HepG2 (cell line): Measurements from ENCODE around the gene TENT5A. TPM values are rescaled to one million over a fixed set of nuclear protein-coding genes. Genes with fewer than 3 reads are reported as not detected.
"Not testable (repeated sequence)": the region's sequence is repeated elsewhere in the genome, so short reads cannot be mapped to it uniquely, and the experiment has no call there.

Experiments used
- ATAC-seq: fragments of 200-7000 bp; cut with Tn5 transposase; 3 replicates; pipeline ENCODE4 v1.9.1; 2020; ENCODE audit warnings: mild to moderate bottlenecking, moderate library complexity
- BruUV-seq: library from RNA; stranded (reverse); fragments of 400-500 nt; replicated peaks from 2 replicates; lab custom pipeline; 2021; lab: Mats Ljungman, UMichigan
- CTCF ChIA-PET: fragments of 300-600 bp; formaldehyde crosslinking; extraction: SDS; loops from one replicate; lab custom pipeline; 2021; ENCODE audit warnings: low total read pairs, inconsistent platforms, low intra/inter-chr PET ratio; lab: Yijun Ruan, JAX
- POLR2A ChIA-PET: fragments of 350-600 bp; sonication (Branson Sonifier 250); formaldehyde crosslinking; loops from one replicate; lab custom pipeline; 2020; ENCODE audit warnings: antibody characterized with exemption, inconsistent platforms; lab: Yijun Ruan, JAX
- DNase-seq: peaks from one replicate; pipeline ENCODE4 v3.0.0-alpha.2; 2015; ENCODE audit warnings: low spot score
- FAIRE-seq: peaks from 3 replicates; lab custom pipeline; 2011; peaks lifted over from hg19 to GRCh38; lab: Jason Lieb, UNC
- H2AFZ ChIP-seq: one replicate; pipeline ENCODE4 v1.6.1; 2011; ENCODE audit warnings: low read length, inconsistent platforms
- H3K27ac ChIP-seq: fragments of 300-600 bp; 3 replicates; pipeline ENCODE4 v1.8.0; 2011; ENCODE audit warnings: mixed run types, mild to moderate bottlenecking, mixed read lengths, low read length, inconsistent platforms; ENCODE audit not compliant: insufficient read depth; ENCODE audit errors: extremely low read length
- H3K27me3 ChIP-seq, 2 experiments: fragments of 200-600 bp in 1 of 2; 2 replicates in 1 of 2; 3 replicates in 1 of 2; pipeline versions ENCODE4 v1.6.0 to v1.8.0; 2011; ENCODE audit warnings: low read length in 2 of 2, mild to moderate bottlenecking in 2 of 2, moderate library complexity in 2 of 2, inconsistent platforms in 1 of 2; ENCODE audit not compliant: insufficient read depth in 2 of 2, control insufficient read depth in 1 of 2
- H3K36me3 ChIP-seq, 2 experiments: fragments of 200-600 bp in 1 of 2; replicated peaks in 1 of 2; 2 replicates in 1 of 2; 3 replicates in 1 of 2; pipeline versions ENCODE4 v1.5.1 to v1.8.0; 2011; ENCODE audit warnings: low read length in 2 of 2, inconsistent platforms in 1 of 2; ENCODE audit not compliant: insufficient read depth in 2 of 2, control insufficient read depth in 1 of 2
- H3K4me1 ChIP-seq: 2 replicates; pipeline ENCODE4 v1.5.1; 2012; ENCODE audit warnings: low read length, inconsistent platforms; ENCODE audit not compliant: insufficient read depth
- H3K4me2 ChIP-seq: 2 replicates; pipeline ENCODE4 v1.6.0; 2011; ENCODE audit warnings: low read depth, low read length, inconsistent platforms
- H3K4me3 ChIP-seq, 3 experiments: fragments of 200-600 bp in 1 of 3; sonication (generic), shearing (Covaris generic) in 1 of 3; replicated peaks in 1 of 3; 2 replicates each; pipeline ENCODE4 v1.5.1; 2011 to 2016; ENCODE audit warnings: low read length in 3 of 3, inconsistent platforms in 2 of 3, low read depth in 2 of 3, mild to moderate bottlenecking in 2 of 3, control low read depth in 1 of 3, mixed read lengths in 1 of 3; ENCODE audit not compliant: insufficient read depth in 1 of 3
- H3K79me2 ChIP-seq: one replicate; pipeline ENCODE4 v1.6.1; 2011; ENCODE audit warnings: low read length, inconsistent platforms; ENCODE audit not compliant: insufficient read depth
- H3K9ac ChIP-seq: 2 replicates; pipeline ENCODE4 v1.6.0; 2011; ENCODE audit warnings: mild to moderate bottlenecking, low read depth, low read length, inconsistent platforms; ENCODE audit not compliant: insufficient read depth
- H3K9me3 ChIP-seq: 2 replicates; pipeline ENCODE4 v1.5.1; 2012; ENCODE audit warnings: mild to moderate bottlenecking, low read length
- H4K20me1 ChIP-seq: 2 replicates; pipeline ENCODE4 v1.6.0; 2011; ENCODE audit warnings: inconsistent platforms, mild to moderate bottlenecking, low read length, moderate library complexity; ENCODE audit not compliant: insufficient read depth
- HMG20A ChIP-seq: IDR thresholded peaks from 2 replicates; pipeline ENCODE4 v1.6.1; 2016; ENCODE audit warnings: borderline replicate concordance
- ISL2 ChIP-seq: sonication (generic); formaldehyde crosslinking; IDR thresholded peaks from 2 replicates; pipeline ENCODE4 v1.5.0; 2020; ENCODE audit warnings: missing genetic modification reagents
- KDM1A ChIP-seq: IDR thresholded peaks from 2 replicates; pipeline ENCODE4 v1.6.1; 2016; ENCODE audit warnings: missing compliant biosample characterization
- NCOA2 ChIP-seq: sonication (generic); formaldehyde crosslinking; IDR thresholded peaks from 2 replicates; pipeline ENCODE4 v1.8.0; 2022; ENCODE audit warnings: inconsistent platforms
- SALL1 ChIP-seq: sonication (generic); formaldehyde crosslinking; IDR thresholded peaks from 2 replicates; pipeline ENCODE4 v1.8.0; 2022; ENCODE audit warnings: mild to moderate bottlenecking, missing genetic modification reagents
- ZNF501 ChIP-seq: sonication (generic); formaldehyde crosslinking; IDR thresholded peaks from 2 replicates; pipeline ENCODE4 v1.5.1; 2020; ENCODE audit warnings: mild to moderate bottlenecking, moderate library complexity, missing genetic modification reagents
- WGBS: methylation state at CpG from one replicate; pipeline ENCODE4 v1.1.6; 2017; ENCODE audit warnings: low lambda C conversion rate; 5-methylcytosine and 5-hydroxymethylcytosine counted together
- in situ Hi-C: cut with HindIII; loops from 2 replicates; pipeline ENCODE4 v1.10.0; 2017; ENCODE audit warnings: low pct_unique_long_range_greater_than_20kb; ENCODE audit not compliant: extremely low pct_ligation_motif_present
- intact Hi-C: fragments of 100-400 bp; cut with micrococcal nuclease; formaldehyde crosslinking; loops from one replicate; pipeline ENCODE4 v1.10.0; 2022; ENCODE audit not compliant: unreplicated experiment
- polyA plus RNA-seq, 8 experiments: library from polyadenylated mRNA; depleted of rRNA in 3 of 8; stranded (reverse) in 7 of 8; unstranded in 1 of 8; fragments of >200 nt; fragmentation: Illumina TruSeq in 4 of 8; extraction: Trizol in 4 of 8; gene quantifications; 2 replicates each; pipeline versions ENCODE4 v1.2.1 to v1.2.3, GENCODE V29; 2011 to 2016; ENCODE audit warnings: low read depth in 4 of 8, missing spikeins in 1 of 8, mixed read lengths in 1 of 8; ENCODE audit not compliant: insufficient read depth in 1 of 8
- total RNA-seq, 5 experiments: library from RNA; depleted of rRNA; stranded (reverse); fragments of >200 nt; fragmentation: Illumina TruSeq; extraction: Trizol; gene quantifications; 2 replicates each; pipeline ENCODE4 v1.2.3, GENCODE V29; 2016; ENCODE audit warnings: low read depth in 1 of 5
- TF ChIP-seq, protein P1 (sequence below): sonication (generic); formaldehyde crosslinking; IDR thresholded peaks from 2 replicates; pipeline ENCODE4 v1.4.0; 2020; ENCODE audit warnings: missing genetic modification reagents, mild to moderate bottlenecking, borderline replicate concordance
- TF ChIP-seq, protein P2 (sequence below): sonication (generic); formaldehyde crosslinking; IDR thresholded peaks from 2 replicates; pipeline ENCODE4 v1.4.0; 2020; ENCODE audit warnings: missing genetic modification reagents
- TF ChIP-seq, protein P3 (sequence below): sonication (generic); formaldehyde crosslinking; IDR thresholded peaks from 2 replicates; pipeline ENCODE4 v1.5.0; 2020; ENCODE audit warnings: mild to moderate bottlenecking, missing genetic modification reagents, borderline replicate concordance
- TF ChIP-seq, protein P4 (sequence below): sonication (generic); formaldehyde crosslinking; IDR thresholded peaks from 2 replicates; pipeline ENCODE4 v1.5.1; 2020; ENCODE audit warnings: mild to moderate bottlenecking, missing genetic modification reagents, borderline replicate concordance

TENT5A gene
- total and polyA plus RNA-seq, 2 of the 13 experiments (the other 11 are each of a cell fraction or from before 2014, with no cell fraction given) = 8.0 to 13.8 TPM

DNA sequence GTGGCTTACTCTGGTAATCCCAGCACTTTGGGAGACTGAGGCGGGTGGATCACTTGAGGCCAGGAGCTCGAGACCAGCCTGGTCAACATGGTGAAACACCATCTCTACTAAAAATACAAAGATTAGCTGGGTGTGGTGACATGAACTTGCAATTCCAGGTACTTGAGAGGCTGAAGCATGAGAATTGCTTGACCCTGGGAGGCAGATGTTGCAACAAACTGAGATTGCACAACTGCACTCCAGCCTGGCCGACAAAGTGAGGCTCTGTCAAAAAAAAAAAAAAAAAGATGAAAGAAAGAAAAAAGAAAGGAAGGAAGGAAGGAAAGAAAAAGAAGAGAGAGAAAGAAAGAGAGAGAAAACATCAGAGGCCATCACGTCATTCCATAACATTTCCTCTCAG, 23.7 kb upstream of the TENT5A start:
- POLR2A ChIA-PET, H3K27ac ChIP-seq, H2AFZ ChIP-seq, H3K27me3 ChIP-seq, DNase-seq, H3K9ac ChIP-seq, intact Hi-C loops, H3K36me3 ChIP-seq, H4K20me1 ChIP-seq, H3K4me3 ChIP-seq, FAIRE-seq, ATAC-seq, CTCF ChIA-PET, H3K79me2 ChIP-seq, in situ Hi-C loops, BruUV-seq, H3K9me3 ChIP-seq: not testable (repeated sequence)
- Histone ChIP-seq H3K4me1 (peaks cover 54% of the 10 kb centered on the region), H3K4me2 (0 out of 2 replicates have a peak overlapping the region, but pooled peaks have one; percentile 7)
- WGBS = 48% methylated on average over 4 of the region's 4 CpGs
- 0 out of 2 replicates have a peak, but pooled peaks have one; percentile 29 for TF ChIP-seq ZNF501 (CRISPR knock-in tag)
- TF ChIP-seq, protein P1, sequence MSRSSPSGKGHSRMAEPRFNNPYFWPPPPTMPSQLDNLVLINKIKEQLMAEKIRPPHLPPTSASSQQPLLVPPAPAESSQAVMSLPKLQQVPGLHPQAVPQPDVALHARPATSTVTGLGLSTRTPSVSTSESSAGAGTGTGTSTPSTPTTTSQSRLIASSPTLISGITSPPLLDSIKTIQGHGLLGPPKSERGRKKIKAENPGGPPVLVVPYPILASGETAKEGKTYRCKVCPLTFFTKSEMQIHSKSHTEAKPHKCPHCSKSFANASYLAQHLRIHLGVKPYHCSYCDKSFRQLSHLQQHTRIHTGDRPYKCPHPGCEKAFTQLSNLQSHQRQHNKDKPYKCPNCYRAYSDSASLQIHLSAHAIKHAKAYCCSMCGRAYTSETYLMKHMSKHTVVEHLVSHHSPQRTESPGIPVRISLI (CRISPR knock-in tag) = peak; percentile 86
- peak; percentile 53 for TF ChIP-seq SALL1 (CRISPR knock-in tag)
- TF ChIP-seq, protein P2, sequence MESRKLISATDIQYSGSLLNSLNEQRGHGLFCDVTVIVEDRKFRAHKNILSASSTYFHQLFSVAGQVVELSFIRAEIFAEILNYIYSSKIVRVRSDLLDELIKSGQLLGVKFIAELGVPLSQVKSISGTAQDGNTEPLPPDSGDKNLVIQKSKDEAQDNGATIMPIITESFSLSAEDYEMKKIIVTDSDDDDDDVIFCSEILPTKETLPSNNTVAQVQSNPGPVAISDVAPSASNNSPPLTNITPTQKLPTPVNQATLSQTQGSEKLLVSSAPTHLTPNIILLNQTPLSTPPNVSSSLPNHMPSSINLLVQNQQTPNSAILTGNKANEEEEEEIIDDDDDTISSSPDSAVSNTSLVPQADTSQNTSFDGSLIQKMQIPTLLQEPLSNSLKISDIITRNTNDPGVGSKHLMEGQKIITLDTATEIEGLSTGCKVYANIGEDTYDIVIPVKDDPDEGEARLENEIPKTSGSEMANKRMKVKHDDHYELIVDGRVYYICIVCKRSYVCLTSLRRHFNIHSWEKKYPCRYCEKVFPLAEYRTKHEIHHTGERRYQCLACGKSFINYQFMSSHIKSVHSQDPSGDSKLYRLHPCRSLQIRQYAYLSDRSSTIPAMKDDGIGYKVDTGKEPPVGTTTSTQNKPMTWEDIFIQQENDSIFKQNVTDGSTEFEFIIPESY (CRISPR knock-in tag) = 0 out of 2 replicates have a peak, but pooled peaks have one; percentile 20
- TF ChIP-seq, protein P3, sequence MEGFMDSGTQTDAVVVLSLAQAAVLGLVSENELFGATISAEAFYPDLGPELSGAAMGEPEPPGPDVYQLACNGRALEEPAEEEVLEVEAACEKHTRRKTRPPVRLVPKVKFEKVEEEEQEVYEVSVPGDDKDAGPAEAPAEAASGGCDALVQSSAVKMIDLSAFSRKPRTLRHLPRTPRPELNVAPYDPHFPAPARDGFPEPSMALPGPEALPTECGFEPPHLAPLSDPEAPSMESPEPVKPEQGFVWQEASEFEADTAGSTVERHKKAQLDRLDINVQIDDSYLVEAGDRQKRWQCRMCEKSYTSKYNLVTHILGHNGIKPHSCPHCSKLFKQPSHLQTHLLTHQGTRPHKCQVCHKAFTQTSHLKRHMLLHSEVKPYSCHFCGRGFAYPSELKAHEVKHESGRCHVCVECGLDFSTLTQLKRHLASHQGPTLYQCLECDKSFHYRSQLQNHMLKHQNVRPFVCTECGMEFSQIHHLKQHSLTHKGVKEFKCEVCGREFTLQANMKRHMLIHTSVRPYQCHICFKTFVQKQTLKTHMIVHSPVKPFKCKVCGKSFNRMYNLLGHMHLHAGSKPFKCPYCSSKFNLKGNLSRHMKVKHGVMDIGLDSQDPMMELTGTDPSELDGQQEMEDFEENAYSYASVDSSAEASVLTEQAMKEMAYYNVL (CRISPR knock-in tag) = peak; percentile 99
- TF ChIP-seq NCOA2 (CRISPR knock-in tag) = peak; percentile 62
- 0 out of 2 replicates have a peak, but pooled peaks have one; percentile 29 for TF ChIP-seq ISL2 (CRISPR knock-in tag)
- TF ChIP-seq HMG20A = peak; percentile 81
- TF ChIP-seq KDM1A = peak; percentile 32; the same call in 1 of the 2 replicates
- TF ChIP-seq, protein P4, sequence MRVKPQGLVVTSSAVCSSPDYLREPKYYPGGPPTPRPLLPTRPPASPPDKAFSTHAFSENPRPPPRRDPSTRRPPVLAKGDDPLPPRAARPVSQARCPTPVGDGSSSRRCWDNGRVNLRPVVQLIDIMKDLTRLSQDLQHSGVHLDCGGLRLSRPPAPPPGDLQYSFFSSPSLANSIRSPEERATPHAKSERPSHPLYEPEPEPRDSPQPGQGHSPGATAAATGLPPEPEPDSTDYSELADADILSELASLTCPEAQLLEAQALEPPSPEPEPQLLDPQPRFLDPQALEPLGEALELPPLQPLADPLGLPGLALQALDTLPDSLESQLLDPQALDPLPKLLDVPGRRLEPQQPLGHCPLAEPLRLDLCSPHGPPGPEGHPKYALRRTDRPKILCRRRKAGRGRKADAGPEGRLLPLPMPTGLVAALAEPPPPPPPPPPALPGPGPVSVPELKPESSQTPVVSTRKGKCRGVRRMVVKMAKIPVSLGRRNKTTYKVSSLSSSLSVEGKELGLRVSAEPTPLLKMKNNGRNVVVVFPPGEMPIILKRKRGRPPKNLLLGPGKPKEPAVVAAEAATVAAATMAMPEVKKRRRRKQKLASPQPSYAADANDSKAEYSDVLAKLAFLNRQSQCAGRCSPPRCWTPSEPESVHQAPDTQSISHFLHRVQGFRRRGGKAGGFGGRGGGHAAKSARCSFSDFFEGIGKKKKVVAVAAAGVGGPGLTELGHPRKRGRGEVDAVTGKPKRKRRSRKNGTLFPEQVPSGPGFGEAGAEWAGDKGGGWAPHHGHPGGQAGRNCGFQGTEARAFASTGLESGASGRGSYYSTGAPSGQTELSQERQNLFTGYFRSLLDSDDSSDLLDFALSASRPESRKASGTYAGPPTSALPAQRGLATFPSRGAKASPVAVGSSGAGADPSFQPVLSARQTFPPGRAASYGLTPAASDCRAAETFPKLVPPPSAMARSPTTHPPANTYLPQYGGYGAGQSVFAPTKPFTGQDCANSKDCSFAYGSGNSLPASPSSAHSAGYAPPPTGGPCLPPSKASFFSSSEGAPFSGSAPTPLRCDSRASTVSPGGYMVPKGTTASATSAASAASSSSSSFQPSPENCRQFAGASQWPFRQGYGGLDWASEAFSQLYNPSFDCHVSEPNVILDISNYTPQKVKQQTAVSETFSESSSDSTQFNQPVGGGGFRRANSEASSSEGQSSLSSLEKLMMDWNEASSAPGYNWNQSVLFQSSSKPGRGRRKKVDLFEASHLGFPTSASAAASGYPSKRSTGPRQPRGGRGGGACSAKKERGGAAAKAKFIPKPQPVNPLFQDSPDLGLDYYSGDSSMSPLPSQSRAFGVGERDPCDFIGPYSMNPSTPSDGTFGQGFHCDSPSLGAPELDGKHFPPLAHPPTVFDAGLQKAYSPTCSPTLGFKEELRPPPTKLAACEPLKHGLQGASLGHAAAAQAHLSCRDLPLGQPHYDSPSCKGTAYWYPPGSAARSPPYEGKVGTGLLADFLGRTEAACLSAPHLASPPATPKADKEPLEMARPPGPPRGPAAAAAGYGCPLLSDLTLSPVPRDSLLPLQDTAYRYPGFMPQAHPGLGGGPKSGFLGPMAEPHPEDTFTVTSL (CRISPR knock-in tag) = 0 out of 2 replicates have a peak, but pooled peaks have one; percentile 16
